GM21515 (cell line): Measurements from ENCODE around the gene GPX3.

Source experiments
- ATAC-seq: cut with Tn5 transposase; IDR thresholded peaks from one replicate; pipeline ENCODE4 v1.9.1; 2021; ENCODE audit not compliant: unreplicated experiment

Gene GPX3

GRCh38 chr5:151020304-151021110 is at the start of gene GPX3:
Gene GPX3, plus strand, starts transcription at chr5:151020591. Its CDS starts 64 bp downstream, at chr5:151020655.
- peak; percentile 74 for ATAC-seq

- ATAC-seq, result no peak
Measured at GRCh38 chr5:150978590-150978989, 41.8 kb upstream of the GPX3 start.

- ATAC-seq, result no peak
Measured at GRCh38 chr5:150987746-150988145, 32.6 kb upstream of the GPX3 start.

GRCh38 chr5:150989695-150990094 is 30.7 kb upstream of the GPX3 start:
- ATAC-seq, result no peak

GRCh38 chr5:150992705-150993104 is 27.7 kb upstream of the GPX3 start:
- ATAC-seq, result no peak

- no peak for ATAC-seq
Measured at GRCh38 chr5:150993422-150993821, 27.0 kb upstream of the GPX3 start.

- no peak for ATAC-seq
Measured at GRCh38 chr5:150993826-150994412, 26.5 kb upstream of the GPX3 start.

- ATAC-seq, result no peak
Measured at GRCh38 chr5:150999704-151000442, 20.5 kb upstream of the GPX3 start.

GRCh38 chr5:151001436-151001835 is 19.0 kb upstream of the GPX3 start:
- ATAC-seq, result no peak

GRCh38 chr5:151002250-151002649 is 18.1 kb upstream of the GPX3 start:
- ATAC-seq, result no peak

GRCh38 chr5:151002681-151003502 is 17.5 kb upstream of the GPX3 start:
- no peak for ATAC-seq

GRCh38 chr5:151003503-151003860 is 16.9 kb upstream of the GPX3 start:
- ATAC-seq, result no peak

GRCh38 chr5:151004499-151004898 is 15.9 kb upstream of the GPX3 start:
- ATAC-seq, result no peak

- no peak for ATAC-seq
Measured at GRCh38 chr5:151005187-151005949, 15.0 kb upstream of the GPX3 start.

- ATAC-seq, result no peak
Measured at GRCh38 chr5:151005950-151006576, 14.3 kb upstream of the GPX3 start.

GRCh38 chr5:151006704-151007334 is 13.6 kb upstream of the GPX3 start:
- ATAC-seq, result no peak

GRCh38 chr5:151007430-151008209 is 12.8 kb upstream of the GPX3 start:
- no peak for ATAC-seq

- no peak for ATAC-seq
Measured at GRCh38 chr5:151008210-151008491, 12.2 kb upstream of the GPX3 start.

GRCh38 chr5:151008906-151009305 is 11.5 kb upstream of the GPX3 start:
- ATAC-seq, result no peak
